ENCODE measurements around the gene DNAJB13.

DNAJB13 gene

DNA sequence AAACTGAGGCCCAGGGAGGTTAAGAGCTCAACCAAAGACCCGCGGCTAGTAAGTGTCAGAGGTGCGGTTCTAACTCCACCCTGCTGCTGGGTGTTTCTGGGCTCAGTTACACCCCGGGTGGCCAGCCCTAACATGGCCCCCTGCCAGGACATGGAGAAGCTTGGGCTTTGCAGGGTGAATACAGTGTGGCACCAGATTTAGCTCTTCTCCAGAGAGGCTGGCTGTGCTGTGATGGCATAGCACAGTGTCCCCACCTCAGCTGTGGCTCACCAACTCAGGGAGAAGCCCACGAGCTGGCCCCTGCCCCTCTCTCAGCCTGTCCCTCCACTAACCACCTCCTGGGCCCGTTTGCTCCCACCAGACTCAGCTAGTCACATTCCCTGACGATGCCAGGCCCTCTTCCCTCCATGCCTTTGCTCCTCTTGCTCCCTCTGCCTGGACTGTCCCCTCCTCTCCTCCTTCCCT, 51.0 kb downstream of the DNAJB13 start:
- no peak for DNase-seq

DNA sequence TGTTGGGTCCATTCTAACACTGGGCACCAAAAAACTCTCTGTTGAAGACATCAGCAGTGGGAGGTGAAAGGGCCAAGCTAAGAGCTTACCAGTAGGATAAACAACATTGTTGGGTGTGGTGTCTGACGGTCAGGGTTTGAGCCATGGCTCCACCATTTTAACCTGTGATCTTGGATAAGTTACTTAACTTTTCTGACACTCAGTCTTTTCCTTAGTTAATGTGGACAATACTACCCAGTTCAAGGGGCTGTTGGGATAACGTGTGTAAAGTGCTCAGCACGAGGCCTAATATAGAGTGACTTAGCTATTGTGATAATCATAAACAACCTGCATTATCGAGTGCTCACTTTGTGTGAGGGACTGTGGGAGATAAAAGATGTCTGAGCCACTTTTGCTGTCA, 52.0 kb downstream of the DNAJB13 start:
- DNase-seq = no peak

DNA sequence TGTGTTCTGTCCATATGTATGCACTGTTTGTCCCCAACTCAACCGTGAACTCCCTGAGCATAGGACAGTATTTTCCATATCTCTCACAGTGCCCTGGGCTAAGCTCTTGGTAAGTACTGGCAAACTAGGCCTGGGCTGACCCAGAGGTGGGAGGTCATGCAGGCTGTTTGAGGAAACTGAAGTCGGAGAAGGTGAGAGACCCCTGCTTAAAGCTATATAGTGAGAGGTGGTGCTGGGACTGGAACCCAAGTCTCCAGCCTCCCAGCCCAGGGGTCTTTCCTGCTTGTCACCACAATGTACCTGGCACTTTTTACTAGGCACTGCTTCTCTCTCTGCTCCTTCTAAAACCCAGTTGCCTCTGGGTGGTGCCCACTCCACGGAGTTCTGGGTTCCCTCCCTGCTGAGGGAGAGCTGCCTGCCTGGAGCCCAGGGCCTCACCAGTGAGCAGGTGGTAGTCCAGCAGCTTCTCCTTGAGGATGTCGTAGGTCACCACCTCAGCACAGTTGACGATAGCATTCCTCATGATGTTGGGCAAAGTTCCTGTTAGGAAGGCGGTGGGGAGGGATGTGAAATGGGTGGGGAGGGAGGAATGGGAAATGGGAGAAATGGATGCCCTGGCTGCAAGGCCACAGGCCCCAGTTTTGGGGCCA, 53.3 kb downstream of the DNAJB13 start:
- no peak for DNase-seq

DNA sequence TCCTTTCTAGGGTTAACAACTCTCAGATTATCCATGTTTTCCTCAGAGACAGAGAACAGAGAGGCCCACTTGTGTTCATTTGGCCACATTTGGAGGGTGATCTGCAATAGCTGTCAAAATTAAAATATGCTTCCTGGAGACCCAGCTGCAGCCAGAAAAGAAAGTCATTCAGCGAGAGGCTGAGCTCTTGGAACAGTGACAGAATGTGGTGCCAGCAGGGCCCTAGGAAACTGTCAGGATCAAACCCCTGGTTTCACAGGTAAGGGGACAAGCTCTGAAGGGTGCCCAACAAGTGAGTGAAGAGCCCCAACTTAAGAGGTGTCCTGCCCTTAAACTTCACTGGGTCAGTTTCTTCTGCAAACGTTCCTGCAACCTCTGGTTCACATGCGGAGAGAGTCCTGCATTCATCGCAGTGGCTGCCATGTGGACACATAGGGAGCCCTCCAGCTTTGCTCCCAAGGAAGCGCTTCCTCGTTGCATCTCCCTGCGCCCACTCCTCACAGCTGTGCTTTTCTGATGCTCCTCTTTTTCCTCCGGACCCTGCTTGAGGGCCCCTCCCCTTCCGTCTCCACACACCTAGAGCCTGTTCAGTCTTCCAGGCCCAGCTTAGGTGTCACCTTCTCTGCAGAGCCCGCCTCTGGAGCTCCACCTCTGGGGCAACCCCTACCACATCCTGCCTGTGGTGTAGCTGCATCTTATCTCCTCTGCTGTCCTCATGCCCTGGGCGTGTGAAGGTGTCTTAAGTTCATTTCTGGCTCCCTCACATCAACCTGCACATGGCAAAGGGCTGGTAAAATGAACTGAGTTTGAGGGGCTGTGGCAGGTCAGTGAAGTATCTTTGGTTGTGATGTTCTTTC, 54.2 kb downstream of the DNAJB13 start:
- no peak for DNase-seq

DNA sequence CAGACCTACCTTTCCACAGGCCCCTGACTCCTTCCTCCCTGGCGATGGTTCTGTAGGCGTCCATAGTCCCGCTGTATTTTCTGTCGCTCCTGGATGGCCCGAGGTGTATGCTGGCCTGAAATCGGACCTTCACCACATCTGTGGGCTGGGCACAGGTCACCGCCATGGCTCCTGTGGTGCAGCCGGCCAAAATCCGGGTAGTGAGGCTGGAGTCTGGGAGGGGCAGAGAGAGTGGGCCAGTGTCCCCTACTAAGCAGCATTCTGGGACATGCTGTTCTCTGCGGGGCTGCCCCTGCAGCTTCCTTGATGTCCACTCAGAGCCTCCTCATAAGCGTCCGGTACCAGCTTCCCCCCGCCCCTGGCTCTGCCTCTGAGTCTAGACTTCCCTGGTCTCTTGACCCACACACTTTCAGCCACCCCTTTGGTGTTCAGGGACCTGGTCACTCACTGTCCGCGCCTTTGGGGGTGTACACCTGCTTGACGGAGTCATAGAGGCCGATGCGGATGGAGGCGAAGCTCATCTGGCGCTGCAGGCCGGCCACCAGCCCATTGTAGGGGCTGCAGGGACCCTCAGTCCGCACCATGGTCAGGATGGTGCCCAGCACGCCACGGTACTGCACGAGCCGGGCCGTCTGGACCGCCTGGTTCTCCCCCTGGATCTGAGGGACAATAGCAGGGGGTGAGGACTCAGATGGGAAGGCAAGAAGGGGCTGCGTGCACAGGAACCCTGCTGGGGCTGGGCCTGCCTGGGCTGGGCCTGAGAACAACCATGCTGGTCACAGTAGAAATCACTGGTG, 55.1 kb downstream of the DNAJB13 start:
- DNase-seq = no peak

DNA sequence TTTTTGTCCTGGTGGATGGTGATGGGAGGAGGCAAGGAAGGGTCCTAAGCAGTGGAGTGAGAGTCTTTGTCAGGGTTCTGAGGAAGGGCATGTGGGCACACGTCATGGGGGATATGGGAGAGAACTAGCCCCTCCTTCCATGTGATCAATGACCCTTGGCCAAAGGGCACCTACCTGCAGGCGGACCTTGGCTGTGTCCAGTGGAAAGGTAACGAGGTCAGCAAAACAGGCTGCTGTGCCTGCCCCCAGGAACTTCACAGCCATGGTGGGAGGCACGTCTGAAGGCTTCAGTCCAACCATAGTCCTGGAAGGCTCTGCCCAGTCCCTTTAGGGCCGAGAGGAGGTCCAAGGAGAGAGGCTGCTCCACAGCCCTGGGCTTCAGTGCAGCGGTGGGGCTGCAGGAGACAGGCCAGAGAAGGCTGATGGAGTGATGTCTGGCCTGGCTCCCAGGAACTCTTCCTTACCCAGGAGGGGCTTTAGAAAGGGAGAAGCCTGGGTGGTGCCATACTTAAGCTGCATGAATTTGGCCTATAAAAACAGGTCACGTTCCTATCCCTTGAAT, 56.0 kb downstream of the DNAJB13 start:
- no peak for DNase-seq

DNA sequence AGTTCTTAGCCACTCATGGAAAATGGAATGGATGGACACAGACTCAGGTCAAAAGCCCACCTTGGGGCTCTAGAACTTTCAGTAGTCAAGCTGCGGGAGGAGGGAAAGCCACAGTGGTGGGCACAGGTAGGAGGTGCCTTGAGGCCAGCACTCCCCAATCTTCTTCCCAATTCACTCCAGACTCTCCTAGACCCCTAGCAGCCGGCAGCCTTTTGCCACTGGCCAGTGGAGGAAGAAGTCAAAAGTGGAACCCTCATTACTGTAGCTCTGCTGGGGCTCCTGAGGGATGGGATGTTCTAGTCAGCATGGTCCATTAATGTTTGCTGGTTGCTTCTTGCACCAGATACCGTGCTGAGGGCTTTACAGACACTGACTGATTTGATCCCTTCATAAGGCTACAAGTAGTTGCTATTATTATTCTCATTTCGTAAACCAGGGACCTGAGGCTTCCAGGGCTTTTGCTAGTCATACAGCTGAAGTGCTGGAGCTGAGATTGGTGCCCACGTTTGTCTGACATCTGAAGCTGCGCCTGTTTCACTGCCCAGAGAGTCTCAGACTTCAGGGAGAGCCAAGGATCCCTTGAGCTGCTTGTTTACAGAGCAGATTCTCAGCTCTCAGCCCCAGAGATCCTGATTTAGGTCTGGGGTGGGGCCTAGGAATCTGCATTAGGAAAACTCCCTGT, 57.0 kb downstream of the DNAJB13 start:
- no peak for DNase-seq

DNA sequence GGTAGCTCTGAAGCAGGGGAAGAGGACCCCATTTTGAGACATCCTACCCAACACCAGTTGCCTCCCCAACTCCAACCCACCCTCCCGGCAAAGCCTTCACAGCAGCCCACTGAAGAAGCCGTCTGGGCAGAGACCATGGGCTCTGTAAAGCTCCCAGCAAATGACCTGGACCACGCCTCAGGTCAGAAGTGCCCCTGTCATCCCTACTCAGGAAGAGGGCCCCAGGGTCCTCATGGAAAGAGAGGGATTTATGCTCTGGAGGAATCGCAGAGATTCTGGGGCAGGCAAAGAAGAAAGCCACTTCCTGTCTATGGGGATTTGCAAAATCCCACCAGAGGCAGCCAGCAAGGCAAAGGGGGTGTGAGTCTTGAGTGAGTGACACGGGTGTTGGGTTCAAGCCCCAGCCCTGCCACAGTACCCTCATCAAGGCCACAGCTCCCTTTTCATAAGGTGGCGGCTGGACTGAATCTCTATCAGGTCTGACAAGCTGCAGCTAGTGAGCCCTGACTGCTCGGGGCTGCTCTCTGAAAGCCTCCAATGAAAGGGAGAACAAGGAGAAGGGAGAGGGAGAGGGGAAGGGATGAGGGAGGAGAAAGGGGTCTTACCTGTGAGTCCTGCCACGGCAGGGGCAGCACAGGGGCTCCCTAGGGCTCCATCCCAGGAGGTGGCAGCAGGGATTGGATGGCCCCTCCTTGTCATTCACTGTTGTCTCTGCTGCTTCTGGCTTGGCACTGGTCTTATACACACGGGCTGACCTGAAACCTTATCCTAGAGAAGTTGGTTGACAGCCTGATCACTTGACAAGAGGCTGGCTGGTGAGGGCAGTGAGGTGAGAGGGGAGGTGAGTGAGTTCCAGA, 57.8 kb downstream of the DNAJB13 start, which contains the start of gene UCP3:
TSS of gene UCP3 (minus strand) at position 713 of the 857 bp plus-strand sequence. CDS start 2,043 bp downstream, outside the sequence.
- no peak for DNase-seq

DNA sequence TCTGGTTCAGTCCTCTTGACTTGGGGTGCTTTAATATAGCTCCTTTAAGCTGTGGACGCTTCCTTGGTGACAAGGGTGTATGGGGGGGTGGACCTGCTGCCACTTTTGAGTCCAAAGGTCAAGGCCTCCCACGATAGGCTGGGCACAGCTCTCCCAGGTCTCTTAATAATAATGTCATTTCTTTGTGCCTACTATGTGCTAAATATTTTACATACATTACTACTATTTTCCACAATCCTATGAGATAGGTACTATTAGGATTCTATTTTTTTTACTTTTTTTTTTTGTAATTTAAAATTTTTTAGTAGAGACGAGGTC, 58.4 kb downstream of the DNAJB13 start:
- no peak for DNase-seq

DNA sequence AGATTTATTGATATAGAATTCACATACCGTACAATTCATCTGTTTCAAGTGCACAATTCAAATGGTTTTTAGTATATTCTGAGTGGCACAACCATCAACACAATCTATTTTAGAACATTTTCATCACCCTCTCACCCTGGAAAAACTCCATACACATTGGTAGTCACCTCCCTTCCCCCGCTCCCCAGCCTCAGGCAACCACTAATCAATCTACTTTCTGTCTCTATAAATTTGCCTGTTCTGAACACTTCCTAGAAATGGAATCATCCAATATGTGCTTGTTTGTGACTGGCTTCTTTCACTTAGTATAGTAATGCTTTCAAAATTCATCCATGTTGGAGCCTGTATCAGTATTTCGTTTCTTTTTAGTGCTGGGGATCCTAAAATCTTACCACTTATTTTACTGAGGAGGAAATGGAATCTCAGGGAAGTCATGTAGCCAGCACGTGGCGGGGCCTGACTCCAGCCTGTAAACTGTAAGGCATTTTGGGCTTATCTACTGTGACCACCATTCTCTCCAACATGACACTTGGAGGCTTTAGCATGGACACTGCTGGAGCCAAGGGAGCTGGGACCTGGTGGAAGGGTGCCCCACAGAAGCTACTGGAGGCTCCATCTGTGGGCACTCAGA, 59.0 kb downstream of the DNAJB13 start:
- DNase-seq = no peak

DNA sequence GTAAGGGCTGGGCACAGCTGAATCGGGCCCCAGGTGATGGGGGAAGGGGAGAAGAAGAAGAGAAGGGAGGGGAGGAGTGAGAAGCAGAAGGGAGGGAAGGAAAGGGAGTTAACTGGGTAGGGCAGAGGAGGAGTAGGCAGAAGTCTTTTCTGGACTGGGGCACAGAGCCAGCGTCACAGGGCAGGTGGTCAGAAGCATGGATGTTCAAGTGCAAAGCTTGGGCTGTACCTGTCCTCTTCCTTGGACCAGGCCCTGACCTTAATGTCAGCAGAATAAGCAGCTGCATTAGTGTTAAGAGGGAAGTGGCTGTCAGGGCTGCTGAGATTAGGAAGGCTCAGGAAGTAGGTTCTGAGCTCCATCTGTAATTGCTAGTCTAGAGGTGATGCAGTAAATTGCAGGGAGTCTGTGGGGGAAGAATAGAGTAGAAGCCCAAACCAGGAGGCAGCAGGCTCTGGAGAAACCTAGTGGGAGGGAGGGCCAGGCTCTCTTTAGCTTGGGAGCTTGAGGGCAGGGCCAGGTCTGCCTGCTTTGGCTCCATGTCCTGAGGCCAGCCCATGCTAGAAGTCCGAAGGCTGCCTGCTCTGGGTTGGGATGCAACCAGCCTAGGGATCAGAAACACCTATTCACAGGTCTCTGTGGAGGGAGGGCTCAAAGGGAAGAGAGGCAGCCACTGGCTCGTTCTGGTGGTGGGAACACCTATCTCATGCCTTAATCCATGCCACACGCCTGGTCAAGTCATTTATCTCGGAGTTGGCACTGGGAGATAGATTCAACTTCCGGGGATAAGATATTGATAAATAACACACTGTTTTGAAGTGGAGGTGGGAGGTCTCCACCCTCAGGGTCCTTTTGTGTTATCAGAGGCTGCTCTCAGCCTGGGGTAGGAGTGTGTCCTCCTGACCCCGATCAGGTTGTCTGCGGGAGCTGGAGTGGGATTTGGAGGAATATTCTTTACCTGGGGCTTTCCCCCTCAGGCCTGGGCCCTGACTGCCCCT, 59.8 kb downstream of the DNAJB13 start:
- no peak for DNase-seq

DNA sequence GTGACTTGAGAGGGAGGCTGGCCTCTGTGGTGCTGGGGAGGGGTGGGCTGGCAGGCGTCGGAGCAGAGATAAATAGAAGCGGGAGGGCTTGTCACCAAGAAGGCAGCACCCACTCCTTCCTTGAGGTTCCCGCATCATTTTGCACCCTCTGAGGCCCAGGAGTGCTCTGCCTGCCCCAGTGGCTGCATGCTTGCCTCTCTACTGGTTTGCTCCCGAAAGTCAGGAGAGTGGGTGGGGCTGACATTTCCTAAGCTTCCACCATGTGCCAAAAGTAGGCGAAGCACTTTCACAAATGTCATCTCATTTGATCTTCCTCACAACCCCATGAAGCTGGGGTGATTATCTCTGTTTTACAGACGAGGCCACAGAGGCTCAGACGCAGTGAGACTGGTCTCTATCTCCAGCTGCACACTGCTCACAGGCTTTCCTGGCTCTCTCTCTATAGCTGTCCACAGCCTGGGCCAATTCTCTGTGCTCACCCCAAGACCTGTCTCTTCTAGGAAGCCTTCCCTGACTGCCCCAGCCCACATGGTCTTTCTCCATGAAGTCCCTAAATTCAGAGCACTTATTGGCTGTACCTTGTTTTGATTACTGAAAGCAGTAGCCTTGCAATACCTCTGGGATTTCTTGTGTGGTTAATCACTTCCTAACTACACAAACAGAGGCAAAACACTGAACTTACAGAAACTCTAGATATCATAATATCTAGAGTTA, 60.7 kb downstream of the DNAJB13 start:
- DNase-seq = no peak

DNA sequence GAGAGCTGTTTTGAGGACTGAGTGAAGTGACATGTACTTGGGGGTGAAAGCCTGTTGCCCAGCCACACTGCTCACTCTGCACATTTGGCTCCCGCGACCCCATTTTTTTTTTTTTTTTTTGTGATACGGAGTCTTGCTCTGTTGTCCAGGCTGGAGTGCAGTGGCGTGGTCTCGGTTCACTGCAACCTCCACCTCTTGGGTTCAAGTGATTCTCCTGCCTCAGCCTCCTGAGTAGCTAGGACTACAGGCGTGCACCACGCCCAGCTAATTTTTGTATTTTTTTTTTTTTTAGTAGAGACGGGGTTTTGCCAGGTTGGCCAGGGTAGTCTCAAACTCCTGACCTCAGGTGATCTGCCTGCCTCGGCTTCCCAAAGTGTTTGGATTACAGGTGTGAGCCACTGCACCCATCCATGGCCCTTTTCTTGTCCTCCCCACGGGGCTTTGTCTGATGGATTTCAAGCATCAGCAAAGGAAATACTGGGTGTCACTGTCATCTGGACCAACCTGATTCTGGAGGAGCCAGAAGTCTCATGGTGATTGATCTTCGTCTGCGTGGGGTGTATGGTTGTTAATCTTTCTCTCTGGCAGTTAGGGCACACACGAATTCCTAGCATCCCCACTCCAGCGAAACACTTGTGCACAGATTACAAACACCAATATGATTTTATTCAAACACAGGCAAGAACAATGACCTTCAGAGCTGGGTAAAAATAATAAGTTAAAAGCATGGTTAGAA, 61.4 kb downstream of the DNAJB13 start:
- DNase-seq = no peak

DNA sequence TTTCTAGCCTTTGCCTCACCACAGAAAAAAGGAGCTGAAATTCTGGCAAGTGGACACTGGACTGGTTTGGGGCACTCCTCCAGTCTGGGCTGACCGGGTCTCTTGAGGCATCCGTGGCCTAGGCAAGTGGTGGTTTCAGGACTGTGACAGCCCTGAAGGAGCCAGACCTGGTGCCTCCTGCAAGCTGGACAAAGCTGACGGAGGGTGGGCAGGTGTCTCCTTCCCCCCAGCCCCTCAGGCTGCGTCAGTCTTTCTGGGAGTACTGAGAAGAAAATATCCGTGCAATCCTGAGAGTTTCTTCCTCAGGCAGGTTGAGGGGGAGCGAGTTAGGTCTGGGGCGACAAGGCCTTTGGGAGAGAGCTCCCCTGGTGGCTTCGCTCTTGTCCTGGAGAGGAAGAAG, 62.3 kb downstream of the DNAJB13 start:
- no peak for DNase-seq

DNA sequence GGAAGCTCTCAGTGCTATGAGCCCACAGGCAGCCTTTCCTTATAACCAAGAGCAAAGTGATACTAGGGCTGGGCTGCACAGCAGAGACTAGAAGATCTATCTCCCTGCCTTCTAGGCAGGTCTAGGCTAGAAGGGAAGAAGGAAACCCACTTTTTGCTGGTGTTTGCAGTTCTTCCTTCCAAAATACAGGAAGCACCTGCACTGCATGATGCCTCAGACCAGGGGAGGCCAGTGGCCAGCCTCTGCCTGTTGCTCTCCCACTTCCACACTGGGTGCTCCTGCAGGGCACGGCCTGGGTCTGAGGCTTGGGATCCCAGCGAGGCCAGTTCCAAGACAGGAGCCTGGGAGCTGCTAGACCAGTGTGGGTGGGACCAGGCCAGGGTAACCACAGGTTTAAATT, 64.1 kb downstream of the DNAJB13 start:
- no peak for DNase-seq

DNA sequence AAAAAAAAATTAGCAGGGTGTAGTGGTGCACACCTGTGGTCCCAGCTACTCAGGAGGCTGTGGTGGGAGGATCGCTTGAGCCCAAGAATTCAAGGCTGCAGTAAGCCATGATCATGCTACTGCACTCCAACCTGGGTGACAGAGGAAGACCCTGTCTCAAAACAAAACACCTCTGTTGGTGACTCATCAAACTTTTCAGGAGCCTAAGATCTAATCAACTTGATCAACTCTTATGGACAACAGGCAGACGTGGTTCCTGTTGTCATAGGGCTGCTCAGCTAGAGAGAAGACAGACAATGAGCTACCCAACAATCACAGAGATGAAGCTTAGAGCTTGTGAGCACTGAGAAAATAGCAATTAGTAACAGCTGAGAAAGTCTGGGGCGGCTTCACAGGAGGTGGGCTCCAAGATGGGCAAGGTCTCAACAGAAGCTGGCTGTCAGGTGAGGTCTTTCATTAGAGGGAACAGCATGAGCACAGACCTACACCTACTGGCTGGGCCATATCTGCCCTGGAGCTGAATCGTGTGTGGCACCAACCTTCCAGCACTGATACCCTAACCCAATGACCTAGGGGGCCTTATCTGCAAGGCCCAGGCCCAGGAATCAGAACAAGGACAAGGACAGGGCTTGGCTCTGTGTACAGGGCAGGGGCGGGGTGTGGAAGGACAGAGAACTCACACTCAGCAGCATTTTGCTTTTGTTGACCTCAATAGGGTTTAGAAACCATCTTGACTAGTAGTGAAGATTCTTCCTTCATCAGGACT, 65.3 kb downstream of the DNAJB13 start:
- DNase-seq = no peak

DNA sequence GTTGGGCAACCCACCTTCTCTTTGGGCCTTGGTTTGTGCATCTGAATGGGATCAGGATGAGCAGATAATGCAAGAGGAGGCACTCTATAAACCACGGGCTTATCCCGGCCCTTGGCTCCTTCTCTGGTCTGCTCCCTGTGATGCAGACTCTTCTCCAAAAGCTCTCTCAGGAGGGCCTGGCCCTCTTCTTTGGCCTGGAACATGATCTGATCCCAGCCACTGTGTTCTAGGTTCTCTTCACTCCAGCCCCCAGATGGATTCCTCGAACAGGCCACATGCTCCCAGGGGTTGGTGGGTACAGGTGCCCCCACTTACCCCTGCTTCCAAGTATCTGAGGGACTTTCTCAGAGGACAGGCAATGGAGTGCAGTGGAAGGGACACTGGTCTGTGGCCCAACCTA, 66.8 kb downstream of the DNAJB13 start:
- DNase-seq = no peak
